K562 (cell line): Measurements from ENCODE around the gene ANKRD11. TPM values are rescaled to one million over a fixed set of nuclear protein-coding genes. Genes with fewer than 3 reads are reported as not detected.

Experiments
- ATAC-seq: fragments of 200-7000 bp; cut with Tn5 transposase; 3 replicates; pipeline ENCODE4 v1.9.1; 2020; ENCODE audit warnings: moderate library complexity
- BruUV-seq: library from RNA; stranded (reverse); fragments of 400-500 nt; replicated peaks from 2 replicates; lab custom pipeline; 2021; lab: Mats Ljungman, UMichigan
- CTCF ChIA-PET: fragments of 300-600 bp; formaldehyde crosslinking; extraction: SDS; loops from one replicate; lab custom pipeline; 2021; ENCODE audit warnings: low intra/inter-chr PET ratio; lab: Yijun Ruan, JAX
- POLR2A ChIA-PET: fragments of 300-600, 350-650 bp; sonication (Branson Sonifier 250); formaldehyde crosslinking; extraction: SDS; loops from one replicate; lab custom pipeline; 2021; ENCODE audit warnings: antibody characterized with exemption, inconsistent platforms; lab: Yijun Ruan, JAX
- DNase-seq, 4 experiments: peaks; one replicate each; pipeline versions ENCODE4 v3.0.0 to v3.0.0-alpha.2; 2011 to 2018; ENCODE audit warnings: low spot score in 3 of 4, mixed read lengths in 3 of 4; ENCODE audit errors: extremely low read depth in 1 of 4
- FAIRE-seq: peaks from 2 replicates; lab custom pipeline; 2011; peaks lifted over from hg19 to GRCh38; lab: Jason Lieb, UNC
- H2AFZ ChIP-seq: 2 replicates; pipeline ENCODE4 v1.6.0; 2011; ENCODE audit warnings: low read depth, low read length, control low read depth, inconsistent platforms
- H3K27ac ChIP-seq: fragments of 200-600 bp; 3 replicates; pipeline ENCODE4 v1.8.0; 2011; ENCODE audit warnings: low read depth, mild to moderate bottlenecking, control low read depth, inconsistent platforms, low read length, moderate library complexity, mixed read lengths; ENCODE audit errors: extremely low read depth
- H3K27me3 ChIP-seq, 2 experiments: fragments of 300-600 bp in 1 of 2; 2 replicates in 1 of 2; 3 replicates in 1 of 2; pipeline versions ENCODE4 v1.6.0 to v1.8.0; 2011; ENCODE audit warnings: inconsistent platforms in 2 of 2, low read length in 2 of 2, mild to moderate bottlenecking in 1 of 2, mixed read lengths in 1 of 2, moderate library complexity in 1 of 2; ENCODE audit not compliant: control insufficient read depth in 2 of 2, insufficient read depth in 2 of 2
- H3K36me3 ChIP-seq: fragments of 300-600 bp; 3 replicates; pipeline ENCODE4 v1.8.0; 2011; ENCODE audit warnings: mild to moderate bottlenecking, low read length, inconsistent platforms; ENCODE audit not compliant: control insufficient read depth, insufficient read depth
- H3K4me1 ChIP-seq, 2 experiments: fragments of 200-600 bp in 1 of 2; replicated peaks in 1 of 2; 2 replicates in 1 of 2; 3 replicates in 1 of 2; pipeline versions ENCODE4 v1.5.1 to v1.8.0; 2011; ENCODE audit warnings: inconsistent platforms in 2 of 2, low read length in 2 of 2, mild to moderate bottlenecking in 1 of 2, mixed read lengths in 1 of 2, moderate library complexity in 1 of 2; ENCODE audit not compliant: control insufficient read depth in 2 of 2, insufficient read depth in 2 of 2
- H3K4me2 ChIP-seq: 2 replicates; pipeline ENCODE4 v1.6.1; 2011; ENCODE audit warnings: low read length, control low read depth, inconsistent platforms, mixed read lengths; ENCODE audit not compliant: insufficient read depth
- H3K4me3 ChIP-seq: fragments of 200-600 bp; sonication (generic), shearing (Covaris generic); 2 replicates; pipeline ENCODE4 v1.5.1; 2016; ENCODE audit warnings: control low read depth, inconsistent platforms
- H3K79me2 ChIP-seq: fragments of 200-600 bp; 3 replicates; pipeline ENCODE4 v1.8.0; 2011; ENCODE audit warnings: low read length, inconsistent platforms; ENCODE audit not compliant: control insufficient read depth, insufficient read depth
- H3K9ac ChIP-seq, 2 experiments: 2 replicates each; pipeline versions ENCODE4 v1.6.0 to v1.6.1; 2011; ENCODE audit warnings: low read depth in 2 of 2, low read length in 2 of 2, control low read depth in 1 of 2, inconsistent platforms in 1 of 2, mild to moderate bottlenecking in 1 of 2, mixed read lengths in 1 of 2; ENCODE audit not compliant: insufficient read depth in 1 of 2
- H3K9me1 ChIP-seq: one replicate; pipeline ENCODE4 v1.6.0; 2011; ENCODE audit warnings: inconsistent platforms, mild to moderate bottlenecking, low read length, moderate library complexity; ENCODE audit not compliant: control insufficient read depth, insufficient read depth
- H3K9me3 ChIP-seq: replicated peaks from 2 replicates; pipeline ENCODE4 v1.5.1; 2011; ENCODE audit warnings: low read depth, low read length, inconsistent platforms; ENCODE audit not compliant: control insufficient read depth, insufficient read depth
- H4K20me1 ChIP-seq: replicated peaks from 2 replicates; pipeline ENCODE4 v1.6.1; 2011; ENCODE audit warnings: low read length, inconsistent platforms, mixed read lengths; ENCODE audit not compliant: control insufficient read depth, insufficient read depth
- ID3 ChIP-seq, 2 experiments: fragments of 250-450 bp in 1 of 2; fragments of 450-650 bp in 1 of 2; sonication (Bioruptor Pico) in 1 of 2; IDR thresholded peaks; 2 replicates each; pipeline versions ENCODE4 v1.6.1 to v1.8.0; 2016 to 2021; ENCODE audit warnings: mild to moderate bottlenecking in 2 of 2, moderate library complexity in 2 of 2, missing compliant biosample characterization in 1 of 2, missing genetic modification characterization in 1 of 2
- RBM22 ChIP-seq: fragments of 200-400 bp; formaldehyde crosslinking; IDR thresholded peaks from 2 replicates; pipeline ENCODE4 v1.6.1; 2018; ENCODE audit warnings: low read length, low read depth; ENCODE audit not compliant: poor library complexity, severe bottlenecking
- WGBS: fragments of 100-300 bp; shearing (Covaris generic); methylation state at CpG from one replicate; pipeline ENCODE4 v1.1.6; 2016; ENCODE audit warnings: low coverage, mixed read lengths; ENCODE audit not compliant: insufficient coverage; ENCODE audit errors: missing lambda C conversion rate; 5-methylcytosine and 5-hydroxymethylcytosine counted together
- in situ Hi-C: fragments of 300-500 bp; cut with MboI; formaldehyde crosslinking; loops from 4 replicates; pipeline ENCODE4 v1.15.0; 2018; ENCODE audit warnings: inconsistent platforms, mixed read lengths
- intact Hi-C: fragments of 100-400 bp; cut with micrococcal nuclease; formaldehyde crosslinking; loops from 2 replicates; pipeline ENCODE4 v1.14.2; 2022
- polyA plus RNA-seq, 8 experiments: library from polyadenylated mRNA; depleted of rRNA in 4 of 8; stranded (reverse) in 5 of 8; unstranded in 3 of 8; fragments of >200 nt; fragmentation: Nextera tagmentation in 2 of 8; fragmentation: Illumina TruSeq in 1 of 8; extraction: Ambion mirVana in 2 of 8; extraction: Trizol in 1 of 8; gene quantifications; 2 replicates each; pipeline versions ENCODE4 v1.2.1 to v1.2.3, GENCODE V29; 2011 to 2014; ENCODE audit warnings: inconsistent platforms in 1 of 8, missing spikeins in 1 of 8
- total RNA-seq, 7 experiments: library from RNA; depleted of rRNA in 6 of 7; stranded (reverse); fragments of >200 nt in 6 of 7; fragmentation: Illumina TruSeq in 2 of 7; extraction: Trizol in 2 of 7; gene quantifications; 2 replicates each; pipeline versions ENCODE4 v1.2.1 to v1.2.3, GENCODE V29; 2011 to 2021; ENCODE audit warnings: low replicate concordance in 1 of 7

Gene ANKRD11
- total and polyA plus RNA-seq, 9 of the 15 experiments (the other 6 are each of a cell fraction or from before 2014, with no cell fraction given), result 4.7 to 126 (median 31.7) TPM

GRCh38 chr16:89332243-89332901, 158.0 kb downstream of the ANKRD11 start:
- in situ Hi-C loops, result no loop called here
- POLR2A ChIA-PET, result no interaction called here
- peaks cover 94% of the 10 kb centered on the region for H3K79me2 ChIP-seq
- H3K9me3 ChIP-seq, result no peaks in the 10 kb centered on the region
- peaks cover 30 to 60% of the 10 kb centered on the region in 2 experiments for H3K4me1 ChIP-seq
- CTCF ChIA-PET, result no interaction called here
- intact Hi-C loops, result loop anchor here (2.0 to 5.0 kb wide), 3 partner anchors 155 to 224 kb away; partner anchors contain the start of gene SPG7
- no peak for FAIRE-seq
- DNase-seq, result no peak
- no peak overlapping the region for H3K4me3 ChIP-seq
- H3K27ac ChIP-seq, result no peak overlapping the region
- H3K9ac ChIP-seq, result peak overlapping the region in 1 of 2 experiments; percentile 78; a peak in 1 of 4 replicates
- ATAC-seq, result no peak
- no TSS peak for BruUV-seq
- H3K27me3 ChIP-seq, result no peaks in the 10 kb centered on the region
- no peak overlapping the region; the same call in 1 of the 2 replicates for H3K4me2 ChIP-seq
- peaks cover 75% of the 10 kb centered on the region for H4K20me1 ChIP-seq
- H3K9me1 ChIP-seq, result peaks cover 13% of the 10 kb centered on the region
- TF ChIP-seq ID3 (CRISPR knock-in tag; IDR thresholded peaks at IDR 0.05), result no peak
- TF ChIP-seq ID3 (tag; IDR thresholded peaks at IDR 0.05), result no peak
- TF ChIP-seq RBM22, result peak; percentile 16
- WGBS, result 72% methylated on average over 14 of the region's 14 CpGs
- H3K36me3 ChIP-seq, result peaks cover 12% of the 10 kb centered on the region; the same call in 2 of the 3 replicates
- H2AFZ ChIP-seq, result no peak overlapping the region
